HS-27A (cell line): ENCODE results near the gene BRINP2.

Source experiments
- DNase-seq: peaks from one replicate; pipeline ENCODE4 v3.0.0-alpha.2; 2012; ENCODE audit warnings: low read depth, missing footprints

BRINP2 gene

DNA sequence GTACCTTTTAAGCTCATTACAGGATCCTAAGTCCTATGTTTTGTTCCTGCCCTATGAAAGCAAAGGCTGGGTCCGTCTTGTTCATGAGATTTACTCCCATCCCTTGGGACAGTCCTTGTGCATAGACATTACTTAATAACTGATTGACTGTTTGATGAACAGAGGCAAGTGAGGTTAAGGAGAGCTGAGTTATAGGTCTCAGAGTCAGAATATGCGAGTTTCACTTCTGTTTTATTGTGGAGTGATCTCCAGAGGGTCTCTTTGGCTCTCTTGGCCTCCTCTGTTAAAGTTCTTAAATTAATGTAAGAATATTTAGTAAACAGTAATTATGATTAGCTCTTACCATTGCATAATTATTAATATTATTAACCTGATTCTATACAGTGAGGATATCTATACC, 52.6 kb downstream of the BRINP2 start:
- no peak for DNase-seq

DNA sequence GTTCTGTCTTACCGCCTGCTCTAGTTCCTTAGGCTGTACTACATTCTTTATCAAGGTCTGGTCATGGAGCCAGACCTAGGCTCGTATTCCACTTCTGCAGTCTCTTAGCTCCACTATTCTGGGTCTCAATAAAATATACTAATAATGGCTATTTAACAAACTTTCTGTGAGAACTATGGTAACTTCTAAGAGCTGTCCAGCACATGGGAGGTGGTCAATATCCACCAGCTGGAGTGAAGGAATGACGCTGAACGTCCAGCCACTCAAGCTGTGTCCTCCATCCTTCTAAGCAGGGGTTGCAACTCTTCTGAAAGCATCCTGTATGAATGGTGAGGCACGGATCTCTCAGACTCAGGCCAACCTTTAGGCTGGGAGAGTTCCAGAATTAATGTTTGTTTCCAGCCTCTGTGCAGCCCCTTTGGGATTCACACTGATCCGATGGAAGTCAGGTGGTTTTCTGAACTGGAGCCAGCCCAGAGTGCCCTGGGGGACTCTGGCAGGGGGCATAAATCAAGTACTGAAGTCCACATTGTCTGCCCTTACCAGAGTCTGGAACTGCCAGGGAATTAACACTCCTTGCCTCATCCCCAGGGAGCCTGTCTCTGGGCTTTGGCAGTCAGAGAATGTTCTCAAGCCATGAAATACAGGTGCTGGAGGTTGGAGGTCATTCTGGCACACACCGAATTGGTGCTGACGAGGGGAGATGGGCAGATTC, 57.4 kb downstream of the BRINP2 start:
- DNase-seq = no peak

DNA sequence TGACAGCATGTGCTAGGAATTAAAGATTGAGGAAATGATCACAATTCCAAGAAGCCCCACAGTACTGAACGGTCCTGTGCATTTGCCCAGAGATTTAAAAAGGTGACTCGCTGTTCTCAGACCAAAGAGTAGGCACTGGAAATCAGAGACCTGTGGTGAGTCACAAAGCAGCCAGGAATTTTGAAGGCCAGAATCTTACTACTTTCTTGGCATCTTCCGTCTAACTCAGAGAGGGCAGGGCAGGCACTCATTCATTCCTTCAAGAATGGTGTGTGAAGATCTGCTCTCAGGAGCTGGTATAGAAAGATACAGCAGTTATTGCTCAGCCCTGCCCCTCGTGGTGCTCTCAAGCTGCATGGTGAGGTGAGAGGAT, 57.9 kb downstream of the BRINP2 start:
- no peak for DNase-seq

DNA sequence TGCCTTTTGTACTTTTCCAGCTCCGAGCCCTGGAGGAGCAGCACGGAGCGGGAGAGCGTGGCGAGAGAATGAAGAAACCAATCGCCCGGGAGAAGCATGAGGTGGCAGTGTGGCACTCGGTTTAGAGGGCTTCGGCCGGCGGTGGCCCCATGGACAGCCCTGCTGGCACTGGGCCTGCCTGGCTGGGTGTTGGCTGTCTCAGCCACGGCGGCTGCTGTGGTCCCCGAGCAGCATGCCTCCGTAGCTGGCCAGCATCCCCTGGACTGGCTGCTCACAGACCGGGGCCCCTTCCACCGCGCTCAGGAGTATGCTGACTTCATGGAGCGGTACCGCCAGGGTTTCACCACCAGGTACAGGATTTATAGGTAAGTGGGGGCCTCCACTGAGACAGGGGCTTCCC, 59.0 kb downstream of the BRINP2 start:
- DNase-seq = no peak

- DNase-seq = no peak
Observed at GRCh38 chr1:177230228-177231016, 59.7 kb downstream of the BRINP2 start.

DNA sequence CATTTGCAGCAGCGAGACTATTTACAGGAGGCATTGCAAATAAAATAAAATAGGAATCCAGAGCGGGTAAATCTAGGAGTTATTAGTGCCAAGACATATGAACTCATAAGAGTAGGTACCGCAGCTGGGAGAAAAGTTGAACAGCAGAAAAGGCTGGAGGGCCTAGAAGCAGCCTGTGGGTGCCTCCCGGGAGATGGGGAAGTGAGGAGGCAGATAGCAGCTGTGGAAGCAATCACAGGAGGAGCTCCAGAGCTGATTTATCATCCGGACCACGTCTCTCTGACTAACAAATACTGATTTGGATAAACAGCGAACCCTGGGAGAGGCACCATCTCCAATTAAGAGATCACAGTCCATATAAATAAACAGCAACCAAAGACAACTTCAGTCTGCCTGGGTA, 64.6 kb downstream of the BRINP2 start:
- no peak for DNase-seq

GRCh38 chr1:177236962-177237361, 66.2 kb downstream of the BRINP2 start:
- no peak for DNase-seq

GRCh38 chr1:177238967-177239366, 68.2 kb downstream of the BRINP2 start:
- DNase-seq = no peak

DNA sequence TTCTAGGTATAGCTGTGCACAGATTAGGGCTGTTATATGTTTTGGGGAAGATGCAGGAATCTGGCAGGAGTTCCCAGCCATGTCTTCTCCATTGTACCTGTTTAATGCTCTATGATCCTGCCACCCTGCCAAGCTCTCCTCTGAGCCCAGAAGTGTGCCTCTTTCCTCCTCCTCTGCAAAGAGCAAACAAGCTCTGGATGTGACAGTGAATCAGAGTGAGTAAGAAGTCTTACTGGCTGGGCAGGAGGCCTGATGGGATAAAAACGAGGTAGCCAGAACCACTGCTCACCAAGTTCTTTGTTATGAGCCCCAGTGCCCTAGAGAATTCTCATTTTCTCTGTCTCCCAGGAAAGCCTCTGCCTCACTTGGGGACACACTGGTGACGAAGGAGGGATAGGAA, 69.0 kb downstream of the BRINP2 start:
- DNase-seq = no peak

- DNase-seq = no peak
Observed at GRCh38 chr1:177243773-177244172, 73.0 kb downstream of the BRINP2 start.

- DNase-seq = no peak
Observed at GRCh38 chr1:177246710-177247580, 76.2 kb downstream of the BRINP2 start.

DNA sequence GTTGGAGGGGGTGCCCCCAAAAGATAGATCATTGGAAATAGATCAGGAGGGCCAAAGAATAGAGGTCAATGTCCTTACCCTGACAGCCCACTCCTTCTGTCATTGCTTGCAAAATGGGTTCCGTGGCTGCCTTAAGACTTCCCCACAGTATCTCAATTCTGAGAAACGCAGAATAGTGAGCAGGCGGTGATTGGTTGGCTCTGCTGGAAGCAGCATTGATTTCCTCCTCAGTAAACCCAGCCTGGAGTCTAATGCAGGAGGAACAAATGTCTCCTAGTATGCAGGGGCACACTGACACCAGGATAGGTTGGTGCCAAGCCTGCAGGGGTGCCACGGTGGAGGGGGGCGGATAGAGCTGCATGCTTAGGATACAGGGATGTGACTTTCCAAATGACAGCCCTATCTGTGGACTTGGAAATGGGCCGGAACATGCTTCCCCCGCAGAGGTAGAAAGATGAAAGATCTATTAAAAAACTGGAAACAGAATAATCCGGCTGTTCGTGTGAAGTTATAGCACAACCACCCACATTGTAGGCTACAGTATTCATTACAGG, 76.9 kb downstream of the BRINP2 start:
- DNase-seq = no peak

DNA sequence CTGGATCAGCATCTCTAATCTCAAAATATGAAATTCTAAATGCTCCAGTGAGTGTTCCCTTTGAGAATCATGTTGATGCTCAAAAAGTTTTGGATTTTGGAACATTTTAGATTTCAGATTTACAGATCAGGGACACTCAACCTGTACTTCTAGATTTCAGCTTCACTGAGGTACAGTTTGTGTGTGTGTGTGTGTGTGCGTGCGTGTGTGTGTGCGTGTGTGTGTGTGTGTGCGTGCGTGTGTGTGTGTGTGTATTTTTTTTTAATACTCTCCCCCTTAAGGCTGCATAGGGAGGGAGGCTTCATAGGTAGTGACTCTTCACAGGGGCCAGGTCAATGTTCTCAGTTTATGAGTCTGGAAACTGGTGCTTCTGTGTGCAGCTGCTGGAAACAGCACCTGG, 77.5 kb downstream of the BRINP2 start:
- DNase-seq = no peak

DNA sequence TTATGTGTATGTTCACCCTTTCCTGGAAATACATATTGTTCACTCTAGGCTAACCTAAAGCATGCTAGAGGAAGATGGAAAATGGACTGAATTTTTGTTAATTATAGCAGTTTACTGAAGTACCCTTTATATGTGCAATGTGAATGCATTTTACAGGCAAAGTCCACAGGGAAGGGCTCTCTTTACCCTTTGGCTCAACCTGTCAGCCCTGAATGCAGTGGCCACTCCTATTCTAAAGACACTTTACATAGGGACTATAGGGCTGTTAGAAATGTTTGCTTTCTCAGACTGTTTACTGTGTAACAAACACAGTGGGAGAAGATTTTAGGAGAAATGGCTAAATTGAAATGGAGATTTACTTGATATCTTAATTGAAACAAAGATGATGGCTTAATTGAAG, 78.5 kb downstream of the BRINP2 start:
- DNase-seq = no peak

GRCh38 chr1:177252877-177253276, 82.1 kb downstream of the BRINP2 start:
- no peak for DNase-seq

DNA sequence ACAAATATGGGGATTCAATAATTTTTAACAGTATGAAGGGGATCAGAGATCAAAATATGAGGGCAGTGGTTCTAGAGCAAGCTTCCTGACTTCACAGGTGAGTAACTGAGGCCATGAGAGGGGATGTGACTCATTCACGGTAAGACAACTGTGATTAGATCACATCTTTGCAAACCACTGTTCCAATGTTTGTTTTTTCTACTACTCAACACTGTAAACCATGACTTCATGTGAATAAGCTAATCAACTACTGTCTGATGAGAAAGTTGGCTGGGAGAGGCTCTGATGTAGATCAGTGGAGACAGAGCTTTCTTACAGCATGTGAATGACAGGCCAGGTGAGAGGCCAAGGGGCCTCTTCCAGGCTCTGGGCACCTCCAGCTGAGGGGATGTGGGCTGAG, 84.7 kb downstream of the BRINP2 start:
- DNase-seq = no peak

DNA sequence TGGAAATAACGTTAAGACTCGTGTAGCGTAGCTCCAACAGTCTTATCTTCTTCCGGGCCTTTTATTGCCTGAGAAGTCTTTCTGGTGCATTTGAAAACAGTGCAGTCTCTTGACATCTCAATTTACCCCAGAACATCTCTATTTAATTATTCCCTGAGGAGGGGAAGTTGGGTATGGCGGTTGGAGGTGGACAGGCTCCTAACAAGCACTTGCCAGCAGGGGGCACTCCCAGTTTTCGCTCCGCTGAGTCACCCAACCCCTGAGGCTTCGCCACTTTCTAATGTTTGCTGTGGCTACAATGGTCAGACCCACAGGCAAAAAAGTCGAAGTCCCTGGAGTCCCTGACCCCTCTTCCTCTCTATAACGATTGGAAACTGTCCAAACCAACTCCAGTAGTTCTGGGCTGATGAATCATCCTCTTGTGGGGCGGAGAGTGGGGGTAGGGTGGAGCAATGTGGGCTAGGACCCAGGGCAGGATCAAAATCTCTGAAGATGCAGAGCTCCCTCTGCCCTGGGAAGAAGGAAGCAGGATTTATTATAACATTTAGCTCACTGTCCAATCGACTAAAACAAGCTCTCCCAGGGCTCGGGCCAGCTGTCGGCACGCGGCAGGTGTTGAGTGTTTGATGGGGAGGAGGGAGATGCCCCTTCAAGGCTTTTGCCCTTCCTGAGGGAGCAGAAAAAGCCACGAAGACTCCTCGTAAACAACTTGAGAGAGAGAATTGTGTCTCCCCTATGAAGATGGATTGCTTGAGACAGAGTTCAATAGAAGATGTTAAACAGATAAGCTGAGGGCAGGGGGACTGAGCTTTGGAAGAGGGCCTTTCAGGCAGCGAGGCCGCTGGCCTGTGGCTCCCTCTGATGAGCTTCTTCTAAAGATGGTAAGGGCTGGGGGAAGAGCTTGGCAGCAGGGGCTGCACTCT, 85.7 kb downstream of the BRINP2 start:
- DNase-seq = no peak

DNA sequence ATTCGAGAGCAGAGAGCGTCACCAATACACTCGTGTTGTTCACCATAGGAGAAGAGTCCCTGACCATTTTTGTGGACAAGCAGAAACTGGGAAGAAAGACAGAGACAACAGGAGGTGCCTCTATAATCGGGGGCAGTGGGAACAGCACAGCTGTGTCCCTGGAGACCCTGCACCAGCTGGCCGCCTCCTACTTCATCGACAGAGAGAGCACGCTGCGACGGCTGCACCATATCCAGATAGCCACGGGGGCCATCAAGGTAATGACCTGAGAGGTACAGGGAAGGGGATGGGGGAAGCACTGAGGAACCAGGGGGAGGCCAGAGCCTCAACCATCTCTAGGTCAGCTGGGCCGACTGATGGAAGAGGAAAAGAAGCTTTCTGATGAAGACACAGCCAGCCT, 86.4 kb downstream of the BRINP2 start:
- no peak for DNase-seq

- DNase-seq = no peak
Observed at GRCh38 chr1:177257576-177257975, 86.8 kb downstream of the BRINP2 start.

DNA sequence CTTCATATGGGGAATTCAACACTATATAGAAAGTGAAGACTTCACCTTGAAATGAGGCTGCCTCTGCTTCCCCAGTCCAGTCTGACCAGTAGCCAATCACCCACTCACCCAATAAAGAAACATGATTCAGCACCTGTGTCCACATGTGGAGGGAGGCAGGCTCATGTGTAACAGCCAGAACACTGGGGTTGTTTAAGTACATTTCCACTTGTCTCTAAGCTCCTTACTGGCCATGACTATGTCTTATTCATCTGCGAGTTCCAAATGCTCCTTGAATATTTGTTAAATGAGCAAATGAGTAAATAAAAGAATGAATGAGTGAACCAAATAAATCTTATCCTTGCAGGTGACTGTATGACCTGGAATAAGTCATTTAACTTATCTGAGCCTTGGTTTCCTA, 100.1 kb downstream of the BRINP2 start:
- no peak for DNase-seq

DNA sequence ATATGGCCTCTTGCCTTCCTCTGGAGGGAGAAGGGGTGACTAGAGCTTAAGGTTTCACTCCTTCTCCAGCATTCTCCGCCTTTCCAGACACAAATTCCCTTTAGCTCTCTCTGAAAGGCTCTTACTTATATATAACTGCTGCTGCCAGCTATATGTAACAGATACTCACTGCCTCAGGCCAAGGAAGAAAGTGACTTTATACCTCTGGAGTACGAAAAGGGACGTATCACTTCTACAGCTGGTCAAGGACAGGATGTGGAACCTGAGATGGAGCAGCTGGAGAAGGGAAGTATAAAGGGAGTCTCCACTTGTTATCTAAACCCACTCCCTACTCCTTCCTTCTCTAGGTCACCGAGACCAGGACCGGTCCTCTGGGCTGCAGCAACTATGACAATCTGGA, 102.4 kb downstream of the BRINP2 start:
- DNase-seq = no peak
